Measurements from ENCODE around the gene SEMA5B.

The SEMA5B gene

DNA sequence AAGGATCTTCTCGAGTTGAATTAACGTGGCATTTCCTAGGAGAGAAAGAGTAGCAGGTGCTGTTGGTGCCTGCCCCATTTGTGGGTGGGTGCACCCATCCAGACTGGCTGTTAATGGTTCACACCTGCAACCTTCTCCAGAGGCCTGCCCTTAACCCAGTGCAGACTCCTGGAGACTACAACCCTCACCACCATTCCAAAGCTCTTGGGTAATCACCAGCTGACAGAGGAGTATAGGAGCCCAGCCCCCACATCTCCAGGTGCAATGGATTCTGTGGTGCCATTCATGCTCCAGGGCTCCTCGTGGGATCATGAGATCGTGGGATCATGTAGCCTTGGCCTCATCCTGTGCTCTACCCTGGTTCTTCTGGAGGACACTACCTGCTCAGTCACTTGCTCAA lies 60.2 kb downstream of the SEMA5B start:
- TF ChIP-seq, protein P1, sequence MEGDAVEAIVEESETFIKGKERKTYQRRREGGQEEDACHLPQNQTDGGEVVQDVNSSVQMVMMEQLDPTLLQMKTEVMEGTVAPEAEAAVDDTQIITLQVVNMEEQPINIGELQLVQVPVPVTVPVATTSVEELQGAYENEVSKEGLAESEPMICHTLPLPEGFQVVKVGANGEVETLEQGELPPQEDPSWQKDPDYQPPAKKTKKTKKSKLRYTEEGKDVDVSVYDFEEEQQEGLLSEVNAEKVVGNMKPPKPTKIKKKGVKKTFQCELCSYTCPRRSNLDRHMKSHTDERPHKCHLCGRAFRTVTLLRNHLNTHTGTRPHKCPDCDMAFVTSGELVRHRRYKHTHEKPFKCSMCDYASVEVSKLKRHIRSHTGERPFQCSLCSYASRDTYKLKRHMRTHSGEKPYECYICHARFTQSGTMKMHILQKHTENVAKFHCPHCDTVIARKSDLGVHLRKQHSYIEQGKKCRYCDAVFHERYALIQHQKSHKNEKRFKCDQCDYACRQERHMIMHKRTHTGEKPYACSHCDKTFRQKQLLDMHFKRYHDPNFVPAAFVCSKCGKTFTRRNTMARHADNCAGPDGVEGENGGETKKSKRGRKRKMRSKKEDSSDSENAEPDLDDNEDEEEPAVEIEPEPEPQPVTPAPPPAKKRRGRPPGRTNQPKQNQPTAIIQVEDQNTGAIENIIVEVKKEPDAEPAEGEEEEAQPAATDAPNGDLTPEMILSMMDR (IDR thresholded peaks at IDR 0.05; ENCODE audit: low read depth, low read length): no peak
- H3K4me3 ChIP-seq (ENCODE audit: low read depth, low read length): no peak overlapping the region

DNA sequence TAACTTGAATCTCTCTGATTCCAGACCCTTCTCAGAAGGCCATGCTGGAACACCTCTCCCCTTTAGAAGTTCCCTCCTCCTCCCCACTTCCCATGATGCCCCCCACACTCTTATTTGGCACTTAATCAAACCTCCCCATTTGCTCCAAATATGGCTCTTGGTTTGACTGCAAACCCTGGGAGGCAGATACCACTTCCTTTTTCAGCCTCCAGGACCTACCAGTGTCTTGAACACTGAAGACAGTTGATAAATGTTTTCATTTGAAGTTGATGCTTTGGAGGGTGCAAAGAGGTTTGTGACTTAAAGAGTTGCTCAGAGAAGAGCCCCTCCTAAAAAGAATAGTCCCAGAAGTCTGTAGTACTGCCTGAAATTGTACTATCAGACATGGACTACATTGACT lies 61.5 kb downstream of the SEMA5B start:
- no peak overlapping the region for H3K4me3 ChIP-seq (ENCODE audit: low read depth, low read length)
- TF ChIP-seq, protein P1 (IDR thresholded peaks at IDR 0.05; ENCODE audit: low read depth, low read length): no peak

DNA sequence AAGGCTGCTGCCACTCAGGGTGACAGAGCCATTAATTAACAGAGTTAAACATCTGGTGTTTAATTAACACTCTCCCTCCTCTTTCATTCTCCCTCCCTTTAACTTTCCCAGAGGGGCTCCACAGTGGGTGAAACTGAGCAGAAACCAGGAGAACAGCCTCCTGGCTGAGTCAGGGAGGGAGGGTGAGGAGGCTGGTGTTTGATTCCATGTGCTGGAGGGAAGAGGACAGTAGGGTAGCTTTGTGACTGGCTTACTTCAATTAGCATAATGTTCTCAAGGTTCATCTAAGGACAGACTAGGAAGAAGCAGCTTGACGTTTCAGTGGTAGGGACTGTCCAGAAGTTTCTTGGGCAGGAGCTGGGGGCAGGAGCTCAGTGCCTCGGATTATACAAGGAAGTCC lies 62.8 kb downstream of the SEMA5B start:
- H3K4me3 ChIP-seq (ENCODE audit: low read depth, low read length): no peak overlapping the region
- TF ChIP-seq, protein P1 (IDR thresholded peaks at IDR 0.05; ENCODE audit: low read depth, low read length): no peak

DNA sequence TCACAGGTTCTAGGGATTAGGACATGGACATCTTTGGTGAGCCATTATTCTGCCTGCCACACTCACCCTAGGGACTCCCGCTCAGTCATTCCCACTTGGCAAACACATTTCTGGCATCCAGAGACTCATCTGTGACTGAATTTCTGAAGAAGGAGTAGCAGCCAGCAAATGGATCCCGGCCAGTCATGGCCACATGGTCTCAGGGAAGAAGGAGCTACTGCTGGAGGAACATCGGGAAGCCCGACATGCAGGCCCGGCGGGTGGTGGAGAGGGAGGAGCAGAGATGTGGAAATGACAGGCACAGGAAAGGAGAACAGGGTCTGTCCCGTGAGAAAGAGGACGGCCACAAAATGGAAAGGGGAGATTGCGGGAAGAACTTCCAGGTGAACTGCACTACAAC lies 65.4 kb downstream of the SEMA5B start:
- TF ChIP-seq, protein P1 (IDR thresholded peaks at IDR 0.05; ENCODE audit: low read depth, low read length): no peak
- H3K4me3 ChIP-seq (ENCODE audit: low read depth, low read length): no peak overlapping the region

DNA sequence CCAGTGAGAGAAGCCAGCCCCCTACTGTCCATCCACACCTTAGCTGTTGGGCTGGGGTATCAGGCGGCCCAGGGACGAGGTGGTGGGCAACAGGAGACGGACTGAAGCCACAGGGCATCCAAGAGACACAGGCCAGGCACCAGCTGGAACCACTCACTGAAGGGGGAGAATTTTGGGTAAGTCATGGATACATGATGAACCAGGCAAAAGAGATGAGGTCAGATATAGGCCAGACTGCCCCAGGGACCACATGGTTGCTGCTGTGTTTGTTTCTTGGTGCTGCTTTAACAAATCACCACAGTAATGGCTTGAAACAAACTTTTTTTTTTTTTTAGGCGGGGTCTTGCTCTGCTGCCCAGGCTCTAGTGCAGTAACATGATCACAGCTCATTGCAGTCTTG lies 66.4 kb downstream of the SEMA5B start:
- no peak overlapping the region for H3K4me3 ChIP-seq (ENCODE audit: low read depth, low read length)
- TF ChIP-seq, protein P1 (IDR thresholded peaks at IDR 0.05; ENCODE audit: low read depth, low read length): no peak

DNA sequence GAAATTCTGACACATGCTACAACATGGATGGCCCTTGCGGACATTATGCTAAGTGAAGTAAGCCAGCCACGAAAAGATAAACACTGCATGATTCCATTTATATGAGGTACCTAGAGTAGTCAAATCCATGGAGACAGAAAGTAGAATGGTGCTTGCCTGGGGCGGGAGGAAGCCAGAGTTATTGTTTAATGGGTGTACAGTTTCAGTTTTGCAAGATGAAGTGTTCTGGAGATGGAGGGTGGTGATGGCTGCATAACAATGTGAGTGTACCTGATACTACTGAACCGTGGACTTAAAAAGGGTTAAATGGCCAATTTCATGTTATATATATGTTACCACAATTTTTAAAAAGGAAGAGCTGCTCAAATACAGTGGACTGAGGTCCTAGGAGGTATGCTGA lies 66.9 kb downstream of the SEMA5B start:
- H3K4me3 ChIP-seq (ENCODE audit: low read depth, low read length): no peak overlapping the region
- TF ChIP-seq, protein P1 (IDR thresholded peaks at IDR 0.05; ENCODE audit: low read depth, low read length): no peak

DNA sequence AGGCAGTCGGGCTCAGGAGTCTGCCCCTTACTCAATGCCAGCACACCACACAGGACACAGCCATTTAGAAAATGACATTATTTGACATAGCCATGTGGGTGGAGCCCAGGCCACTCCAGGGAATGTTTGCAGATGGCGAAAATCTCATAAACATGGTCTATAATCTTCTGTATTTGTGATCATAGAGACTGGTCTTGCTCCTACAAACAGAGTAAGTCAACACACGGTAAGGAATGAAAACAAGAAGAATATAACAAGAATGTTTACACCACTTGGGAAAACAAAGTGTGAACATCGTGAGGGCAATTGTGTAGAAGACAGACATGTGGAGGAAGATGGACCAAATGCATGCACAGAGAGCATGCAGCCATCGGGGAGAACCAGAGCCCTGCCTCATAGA lies 68.2 kb downstream of the SEMA5B start:
- TF ChIP-seq, protein P1 (IDR thresholded peaks at IDR 0.05; ENCODE audit: low read depth, low read length): no peak
- no peak overlapping the region for H3K4me3 ChIP-seq (ENCODE audit: low read depth, low read length)

Data from WI38 (cell line).